Stimulated activated CD4-positive, alpha-beta T cell treated with anti-CD3 and anti-CD28 coated beads, Interleukin-4, amount 100 ng/mL, for 1 hour (primary cell): ENCODE results near the gene PPP3CA.
"Not testable (repeated sequence)": the region's sequence is repeated elsewhere in the genome, so short reads cannot be mapped to it uniquely, and the experiment has no call there.

Source experiments
- DNase-seq: peaks from one replicate; pipeline ENCODE4 v3.0.0-alpha.2; 2020

The PPP3CA gene

GRCh38 chr4:101131058-101131457 lies 216.3 kb downstream of the PPP3CA start:
- DNase-seq = not testable (repeated sequence)

DNA sequence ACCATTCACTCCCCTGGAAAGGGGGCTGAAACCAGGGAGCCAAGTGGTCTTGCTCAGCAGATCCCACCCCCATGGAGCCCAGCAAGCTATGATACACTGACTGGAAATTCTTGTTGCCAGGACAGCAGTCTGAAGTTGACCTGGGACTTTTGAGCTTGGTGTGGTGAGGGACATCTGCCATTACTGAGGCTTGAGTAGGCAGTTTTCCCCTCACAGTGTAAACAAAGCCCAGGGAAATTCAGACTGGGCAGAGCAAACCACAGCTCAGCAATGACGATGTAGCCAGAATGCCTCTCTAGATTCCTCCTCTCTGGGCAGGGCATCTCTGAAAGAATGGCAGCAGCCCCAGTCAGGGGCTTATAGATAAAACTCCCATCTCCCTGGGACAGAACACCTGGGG lies 218.4 kb downstream of the PPP3CA start:
- not testable (repeated sequence) for DNase-seq

- no peak for DNase-seq
Measured at GRCh38 chr4:101128473-101128872, 218.9 kb downstream of the PPP3CA start.

DNA sequence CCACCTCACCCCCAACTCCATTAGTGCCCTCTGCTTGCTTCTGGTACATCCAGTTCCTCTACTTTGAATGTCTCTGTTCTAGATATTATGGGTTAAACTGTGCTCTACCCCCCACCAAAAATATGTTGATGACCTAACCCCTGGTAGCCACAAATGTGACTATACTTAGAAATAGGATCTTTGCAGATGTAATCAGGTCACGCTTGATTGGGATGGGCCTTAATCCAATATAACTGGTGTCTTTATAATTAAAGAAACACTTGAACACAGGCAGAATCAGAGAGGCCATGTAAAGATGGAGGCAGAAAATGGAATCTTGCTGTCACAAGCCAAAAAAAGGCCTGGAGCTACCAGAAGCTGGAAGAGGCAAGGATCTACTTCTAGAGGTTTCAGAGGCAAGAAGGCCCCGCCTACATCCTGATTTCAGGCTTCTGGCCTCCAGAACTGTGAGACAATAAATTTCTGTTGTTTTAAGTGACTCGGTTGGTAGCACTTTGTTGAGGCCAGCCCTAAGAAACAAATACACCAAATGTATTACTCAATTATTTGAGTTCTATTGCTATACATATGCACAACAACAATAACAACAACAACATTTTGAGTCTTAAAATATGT lies 220.0 kb downstream of the PPP3CA start:
- DNase-seq = no peak

GRCh38 chr4:101126059-101126458 lies 221.3 kb downstream of the PPP3CA start:
- DNase-seq = no peak

- no peak for DNase-seq
Measured at GRCh38 chr4:101125045-101125942, 222.0 kb downstream of the PPP3CA start.

DNA sequence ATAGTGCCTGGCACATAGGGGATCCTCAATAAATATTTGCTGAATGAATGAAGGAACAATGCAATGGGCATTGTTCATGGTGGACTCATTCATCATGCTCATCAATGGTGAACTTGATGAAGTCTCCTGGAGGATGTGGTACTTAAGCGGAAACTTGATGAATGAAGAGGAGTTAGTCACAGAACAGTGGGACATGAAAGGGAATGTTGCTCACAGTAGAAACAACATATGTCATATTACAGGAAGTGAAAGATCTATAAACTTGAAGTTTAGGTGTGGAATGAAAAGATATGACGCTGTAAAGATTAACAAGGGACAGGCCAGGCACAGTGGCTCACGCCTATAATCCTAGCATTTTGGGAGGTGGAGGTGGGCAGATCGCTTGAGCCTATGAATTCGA lies 224.1 kb downstream of the PPP3CA start:
- DNase-seq = no peak

GRCh38 chr4:101122019-101122418 lies 225.3 kb downstream of the PPP3CA start:
- no peak for DNase-seq

GRCh38 chr4:101119141-101119540 lies 228.2 kb downstream of the PPP3CA start:
- DNase-seq = no peak

GRCh38 chr4:101118617-101119016 lies 228.7 kb downstream of the PPP3CA start:
- no peak for DNase-seq

DNA sequence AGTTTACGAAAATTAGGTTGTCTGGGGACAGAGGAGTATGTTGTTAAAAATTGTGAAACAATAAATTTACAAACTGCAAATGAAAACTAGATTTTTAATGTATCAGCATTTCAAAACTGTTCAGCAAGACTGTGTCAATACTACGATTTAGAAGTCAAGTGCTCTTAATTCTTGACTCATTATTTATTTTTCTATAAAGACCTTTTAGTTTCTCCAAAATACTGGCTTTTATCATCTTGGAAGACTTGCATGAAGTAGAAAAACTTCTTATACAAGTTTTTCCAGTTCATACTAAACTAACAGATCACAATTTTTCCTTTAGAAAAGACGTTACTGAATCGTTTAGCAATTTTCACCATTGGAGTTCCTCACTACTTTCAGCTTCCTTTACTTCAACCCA lies 231.4 kb downstream of the PPP3CA start:
- no peak for DNase-seq

DNA sequence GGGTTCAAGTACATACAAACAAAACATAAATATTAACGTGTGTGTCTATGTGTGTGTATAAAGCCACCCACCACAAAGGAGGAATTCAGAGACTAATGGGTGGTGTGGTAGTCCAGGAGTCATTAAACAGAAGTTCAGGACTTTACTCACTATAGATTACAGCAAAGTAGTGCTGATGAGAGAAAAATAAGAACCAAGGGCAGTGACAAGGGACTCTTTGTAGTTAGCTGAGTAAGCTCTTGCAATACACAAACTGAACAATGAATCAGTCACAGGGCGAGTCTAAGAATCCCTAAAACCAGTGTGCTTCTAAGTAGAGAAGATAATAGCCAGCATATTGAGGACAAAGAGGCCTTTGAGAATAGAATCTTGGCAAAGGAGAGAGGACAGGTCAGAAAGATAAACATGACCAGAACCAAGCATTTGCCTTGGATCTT lies 232.4 kb downstream of the PPP3CA start:
- no peak for DNase-seq

- no peak for DNase-seq
Measured at GRCh38 chr4:101104312-101105052, 242.8 kb downstream of the PPP3CA start.

DNA sequence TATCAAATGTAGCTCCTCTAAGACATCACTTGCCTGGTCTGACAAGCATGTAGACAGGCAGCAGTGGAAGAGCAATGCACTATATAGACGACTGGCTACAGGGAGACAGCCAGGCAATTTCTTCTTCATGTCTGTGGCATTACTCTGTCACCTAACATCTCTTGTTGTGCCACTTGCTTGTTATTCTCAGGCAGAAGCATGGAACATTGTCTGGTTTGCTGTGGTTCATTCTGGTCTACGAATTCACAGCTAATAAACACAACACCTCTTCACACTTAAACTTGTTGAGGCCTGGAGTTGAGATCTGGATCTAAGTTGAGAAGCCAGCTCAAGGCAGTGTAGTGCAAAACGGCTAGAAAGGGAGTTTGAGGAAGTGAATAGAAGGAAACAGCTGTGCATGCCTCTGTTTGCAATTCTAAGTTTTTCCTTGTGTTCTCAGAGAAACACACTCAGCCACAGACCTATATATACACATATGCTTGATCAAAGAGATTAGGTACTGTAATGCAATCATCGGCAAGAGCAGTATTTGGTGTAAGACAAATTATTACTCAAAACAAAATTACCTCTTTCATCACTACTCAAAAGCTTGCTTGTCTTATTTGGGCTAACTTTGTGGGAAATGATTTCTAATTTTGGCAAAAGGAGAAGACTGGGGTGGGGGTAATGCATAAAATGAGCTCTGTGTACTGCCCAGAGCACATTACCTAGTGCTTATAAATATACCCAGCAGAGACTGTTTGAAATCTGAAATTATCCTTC lies 243.8 kb downstream of the PPP3CA start:
- DNase-seq = no peak

GRCh38 chr4:101102114-101102742 lies 245.1 kb downstream of the PPP3CA start:
- DNase-seq = no peak

GRCh38 chr4:101101072-101101471 lies 246.3 kb downstream of the PPP3CA start:
- no peak for DNase-seq

- DNase-seq = no peak
Measured at GRCh38 chr4:101098666-101099400, 248.5 kb downstream of the PPP3CA start.

- not testable (repeated sequence) for DNase-seq
Measured at GRCh38 chr4:101092609-101093008, 254.7 kb downstream of the PPP3CA start.

- DNase-seq = no peak
Measured at GRCh38 chr4:101089168-101089567, 258.2 kb downstream of the PPP3CA start.

- DNase-seq = no peak
Measured at GRCh38 chr4:101086801-101087586, 260.3 kb downstream of the PPP3CA start.

GRCh38 chr4:101083131-101083530 lies 264.2 kb downstream of the PPP3CA start:
- DNase-seq = no peak
